GM19395 (cell line): ENCODE measurements around the gene ESF1.

Experiments used
- ATAC-seq: cut with Tn5 transposase; IDR thresholded peaks from one replicate; pipeline ENCODE4 v1.9.1; 2021; ENCODE audit warnings: mild to moderate bottlenecking, moderate library complexity; ENCODE audit not compliant: unreplicated experiment

ESF1 gene

DNA sequence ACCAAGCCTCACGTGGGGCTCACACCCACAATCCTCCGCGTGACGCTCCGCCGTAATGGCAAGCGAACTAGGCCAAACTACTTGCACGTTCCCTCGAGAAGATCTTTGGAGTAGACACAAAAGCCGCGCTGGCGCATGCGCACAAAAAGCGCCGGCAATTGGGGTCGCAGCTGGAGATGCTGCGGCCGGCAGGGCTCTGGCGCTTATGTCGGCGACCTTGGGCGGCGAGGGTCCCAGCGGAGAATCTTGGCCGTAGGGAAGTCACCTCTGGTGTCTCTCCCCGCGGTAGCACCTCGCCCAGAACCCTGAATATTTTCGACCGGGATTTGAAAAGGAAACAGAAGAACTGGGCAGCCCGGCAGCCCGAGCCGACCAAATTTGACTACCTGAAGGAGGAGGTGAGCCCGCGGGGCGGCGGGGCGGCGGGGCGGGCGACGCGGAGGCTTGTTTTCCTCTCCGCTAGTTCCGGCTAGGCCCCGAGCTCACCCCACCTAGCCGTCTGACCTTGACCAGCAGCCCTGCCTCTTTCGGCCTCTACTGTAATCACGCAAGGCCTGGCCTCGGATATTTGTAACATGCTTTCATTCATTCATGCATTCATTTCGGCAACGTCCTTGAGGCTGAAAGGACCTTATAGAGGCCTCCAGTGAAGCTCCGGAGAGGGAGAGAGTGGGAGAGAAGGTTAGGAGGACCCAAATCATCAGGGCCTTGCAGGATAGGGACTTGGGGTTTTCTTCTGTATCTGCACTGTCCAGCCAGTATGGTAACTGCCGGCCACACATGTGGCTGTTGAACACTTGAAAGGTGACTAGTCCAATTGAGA lies at the start of gene ESF1, which contains the start of gene NDUFAF5:
TSS of gene ESF1 (minus strand) at position 27 of the 823 bp plus-strand sequence. CDS start 1,779 bp downstream, outside the sequence.
TSS of gene NDUFAF5 (plus strand) at position 136 of the 823 bp plus-strand sequence. CDS start at position 177, 41 bp downstream.
- ATAC-seq: peak; percentile 97

GRCh38 chr20:13831476-13831875 lies 46.8 kb upstream of the ESF1 start:
- no peak for ATAC-seq

GRCh38 chr20:13825465-13825864 lies 40.7 kb upstream of the ESF1 start:
- no peak for ATAC-seq

GRCh38 chr20:13824459-13824858 lies 39.7 kb upstream of the ESF1 start:
- ATAC-seq: no peak

DNA sequence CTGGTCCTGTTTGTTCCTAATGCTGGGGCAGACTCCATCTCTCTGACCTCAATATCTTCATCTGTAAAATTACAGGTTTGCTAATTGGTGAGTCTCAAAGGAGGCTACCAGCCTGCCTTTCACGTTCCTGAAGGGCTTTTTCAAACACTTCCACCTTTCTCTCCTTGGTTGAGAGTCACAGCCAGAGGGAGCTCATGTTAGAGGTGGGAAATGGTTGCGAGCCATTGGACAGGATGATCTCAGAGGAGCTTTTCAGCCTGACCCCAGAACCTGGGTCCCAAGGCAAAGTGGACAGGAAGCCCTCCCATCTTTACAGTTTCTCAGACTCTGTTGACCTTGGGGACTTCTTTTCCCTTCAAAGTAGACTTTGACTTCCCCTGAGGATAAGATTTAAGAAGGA lies 37.7 kb upstream of the ESF1 start:
- ATAC-seq: no peak

- ATAC-seq: no peak
Observed at GRCh38 chr20:13821876-13822275, 37.2 kb upstream of the ESF1 start.

- ATAC-seq: peak; percentile 83
Observed at GRCh38 chr20:13819885-13820645, 35.3 kb upstream of the ESF1 start.

- no peak for ATAC-seq
Observed at GRCh38 chr20:13817342-13817741, 32.6 kb upstream of the ESF1 start.

DNA sequence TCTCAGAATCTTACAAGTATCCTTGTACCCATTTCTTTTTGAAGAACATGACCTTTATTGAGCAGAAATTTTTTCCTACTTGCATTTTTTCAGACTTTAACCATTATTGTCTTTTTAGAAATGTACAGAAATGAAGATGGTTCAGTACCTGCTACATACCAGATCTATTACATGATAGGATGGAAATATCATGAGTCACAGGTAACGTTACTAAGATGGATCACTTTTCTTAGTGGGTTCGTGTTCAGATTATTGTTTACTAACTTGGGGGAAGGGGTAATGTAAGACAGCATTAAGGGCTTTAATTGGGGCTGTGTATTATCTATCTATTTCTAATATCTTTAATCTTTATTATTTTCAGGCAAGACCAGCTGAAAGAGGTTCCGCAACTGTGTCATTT lies 32.0 kb upstream of the ESF1 start:
- ATAC-seq: no peak

- no peak for ATAC-seq
Observed at GRCh38 chr20:13814672-13815071, 30.0 kb upstream of the ESF1 start.

DNA sequence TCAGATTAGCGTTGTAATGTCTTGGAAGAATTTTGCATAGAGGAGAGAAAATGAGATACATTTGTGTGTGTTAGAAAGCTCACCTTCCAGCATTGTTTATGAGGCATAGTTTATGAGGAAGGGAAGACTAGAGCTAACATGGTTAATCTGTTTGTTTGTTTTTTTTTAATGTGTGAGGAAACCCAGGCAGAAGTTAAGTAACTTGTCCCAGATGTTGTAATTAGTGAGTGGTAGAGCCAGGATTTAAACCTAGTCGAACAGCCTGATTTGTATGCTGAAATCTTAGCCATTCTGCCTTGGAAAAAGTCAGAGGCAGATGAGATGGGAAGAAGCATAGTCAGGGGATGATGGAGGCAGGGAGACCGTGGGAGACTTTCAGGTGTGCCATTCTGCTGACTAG lies 29.2 kb upstream of the ESF1 start:
- no peak for ATAC-seq

GRCh38 chr20:13810446-13810845 lies 25.7 kb upstream of the ESF1 start:
- no peak for ATAC-seq

DNA sequence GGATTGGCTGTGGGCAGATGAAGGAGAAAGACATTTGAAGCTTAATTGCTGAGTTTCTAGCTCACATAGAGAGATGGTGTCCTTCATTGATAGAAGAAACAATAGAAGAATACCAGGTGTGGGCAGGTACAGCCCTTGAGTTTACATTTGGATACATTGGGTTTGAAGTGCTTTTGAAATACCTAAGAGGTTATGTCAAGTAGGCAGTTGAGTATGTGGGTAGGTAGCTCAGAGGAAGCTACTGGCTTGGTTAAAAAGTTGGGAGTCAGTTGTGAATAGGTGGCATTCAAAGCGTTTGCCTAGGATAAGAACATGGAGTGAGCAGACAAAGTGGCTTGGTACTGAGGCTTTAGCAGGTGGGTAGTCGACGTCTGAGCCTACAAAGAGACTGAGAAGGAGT lies 25.1 kb upstream of the ESF1 start:
- no peak for ATAC-seq

DNA sequence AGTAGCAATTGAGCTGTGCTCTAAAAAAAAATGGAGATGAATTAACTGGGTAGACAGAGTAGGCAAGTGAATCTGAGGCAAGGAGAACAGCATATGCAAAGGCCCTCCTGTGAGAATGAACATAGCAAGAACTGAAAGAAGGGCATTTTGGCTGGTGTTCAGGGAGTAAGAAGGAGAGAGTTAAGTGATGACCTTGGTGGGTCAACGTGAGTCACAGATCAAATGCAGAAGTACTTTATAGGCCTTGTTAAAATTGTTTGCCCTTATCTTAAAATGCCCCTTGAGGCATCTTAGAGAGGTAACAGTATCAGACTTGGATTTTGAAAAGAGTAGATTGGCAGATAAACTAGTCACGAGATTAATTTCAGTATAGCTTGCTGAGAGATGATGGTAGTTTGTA lies 24.7 kb upstream of the ESF1 start:
- no peak for ATAC-seq

DNA sequence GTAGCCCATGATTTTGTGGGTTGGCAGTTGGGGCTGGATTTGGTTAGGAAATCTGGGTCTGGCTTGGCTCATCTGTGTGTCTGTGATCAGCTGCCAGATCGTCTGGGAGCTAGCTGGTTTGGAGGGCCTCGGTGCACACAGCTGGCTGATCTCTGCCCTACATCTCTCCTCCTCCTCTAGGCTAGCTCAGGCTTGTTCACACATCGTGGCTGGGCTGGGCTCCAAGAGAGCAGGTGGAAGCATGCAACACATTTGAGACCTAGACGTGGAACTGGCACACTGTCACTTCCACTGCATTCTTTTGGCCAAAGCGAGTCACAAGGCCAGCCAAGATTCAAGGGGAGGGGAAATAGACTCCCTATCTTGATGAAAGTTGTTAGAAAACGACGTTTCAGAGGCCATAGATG lies 16.0 kb upstream of the ESF1 start:
- ATAC-seq: no peak

DNA sequence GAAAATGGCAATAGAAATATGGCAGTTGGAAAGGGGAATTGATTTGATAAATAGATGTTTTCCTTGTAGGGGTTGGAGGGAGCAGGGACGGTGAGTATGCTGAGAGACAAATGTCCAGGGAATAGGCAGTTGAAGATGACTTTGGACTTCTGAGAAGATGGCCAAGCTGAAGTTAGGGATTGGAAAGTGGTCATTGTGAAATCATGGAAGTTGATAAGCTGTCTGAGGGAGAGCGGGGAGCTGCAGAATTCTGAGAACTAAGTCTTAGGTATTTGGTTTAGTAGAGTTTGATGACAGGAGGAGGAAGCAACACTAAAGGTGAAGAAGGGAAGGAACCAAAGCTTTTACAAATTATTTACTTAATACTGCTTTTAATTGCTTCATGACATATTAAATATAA lies 15.3 kb upstream of the ESF1 start:
- no peak for ATAC-seq

- no peak for ATAC-seq
Observed at GRCh38 chr20:13799040-13799439, 14.3 kb upstream of the ESF1 start.

DNA sequence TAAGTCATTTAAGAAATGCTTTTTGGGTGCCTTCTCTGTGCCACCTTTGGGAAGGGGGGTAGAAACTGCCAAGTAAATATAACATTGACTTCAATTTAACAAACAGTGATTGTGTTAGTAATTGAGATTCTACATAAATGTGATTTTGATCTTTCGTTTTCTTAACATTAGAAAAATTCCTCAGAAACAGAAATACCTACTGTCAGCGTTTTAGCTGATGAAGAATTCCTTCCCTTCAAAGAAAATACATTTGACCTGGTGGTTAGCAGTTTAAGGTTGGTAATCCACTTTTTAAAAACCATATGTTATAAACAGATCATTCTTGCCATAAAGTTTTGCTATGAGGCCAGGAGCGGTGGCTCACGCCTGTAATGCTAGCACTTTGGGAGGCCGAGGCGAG lies 9.9 kb upstream of the ESF1 start:
- no peak for ATAC-seq

GRCh38 chr20:13793001-13793400 lies 8.3 kb upstream of the ESF1 start:
- no peak for ATAC-seq

- no peak for ATAC-seq
Observed at GRCh38 chr20:13791540-13792459, 7.1 kb upstream of the ESF1 start.

DNA sequence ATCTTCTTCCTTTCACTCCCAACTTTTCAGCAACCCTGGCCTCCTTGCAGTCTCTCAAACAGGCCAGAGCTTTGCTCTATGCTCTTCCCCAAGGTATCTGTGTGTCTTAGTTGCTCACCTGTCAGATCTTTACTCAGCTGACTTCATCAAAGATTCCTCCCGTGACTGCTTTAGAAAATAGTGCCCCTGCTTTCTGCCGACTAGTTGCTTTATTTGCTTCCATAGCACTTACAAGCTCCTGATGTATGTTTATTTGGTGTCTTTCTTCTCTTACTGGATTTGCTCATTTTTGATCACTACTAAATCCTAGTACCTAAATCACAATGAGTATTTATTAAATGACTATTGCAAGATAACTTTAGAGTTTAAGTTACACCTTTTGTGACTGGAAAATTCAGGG lies 6.0 kb upstream of the ESF1 start:
- no peak for ATAC-seq
